ENCODE measurements around the gene MATCAP1.

GRCh38 chr16:67146523-67147357 is 37.0 kb downstream of the MATCAP1 start:
- TF ChIP-seq TAF1 (IDR thresholded peaks at IDR 0.05; ENCODE audit: low read depth) (no peak), REST (IDR thresholded peaks at IDR 0.05; ENCODE audit: borderline replicate concordance) (no peak), CTCF (IDR thresholded peaks at IDR 0.05; ENCODE audit: poor library complexity, severe bottlenecking) (no peak), EZH2 (IDR thresholded peaks at IDR 0.05; ENCODE audit: borderline replicate concordance, insufficient read depth, low read length, poor library complexity, severe bottlenecking) (no peak), POLR2AphosphoS5 (IDR thresholded peaks at IDR 0.05) (no peak), SMC3 (conservative IDR thresholded peaks at IDR 0.05; ENCODE audit: poor library complexity) (no peak), EP300 (conservative IDR thresholded peaks at IDR 0.05; ENCODE audit: poor library complexity, severe bottlenecking) (no peak)
